ENCODE measurements around the gene ABCA7.

The ABCA7 gene

DNA sequence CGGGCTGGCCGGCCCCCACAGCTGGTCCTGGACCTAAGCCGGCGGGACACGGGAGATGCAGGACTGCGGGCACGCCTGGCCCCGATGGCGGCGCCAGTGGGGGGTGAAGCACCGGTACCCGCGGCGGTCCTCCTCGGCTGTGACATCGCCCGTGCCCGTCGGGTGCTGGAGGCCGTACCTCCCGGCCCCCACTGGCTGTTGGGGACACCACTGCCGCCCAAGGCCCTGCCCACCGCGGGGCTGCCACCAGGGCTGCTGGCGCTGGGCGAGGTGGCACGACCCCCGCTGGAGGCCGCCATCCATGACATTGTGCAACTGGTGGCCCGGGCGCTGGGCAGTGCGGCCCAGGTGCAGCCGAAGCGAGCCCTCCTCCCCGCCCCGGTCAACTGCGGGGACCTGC lies 36.6 kb upstream of the ABCA7 start:
- DNase-seq (ENCODE audit: low read depth), result no peak
- no peak overlapping the region for H3K4me3 ChIP-seq (ENCODE audit: low read depth, low read length)

DNA sequence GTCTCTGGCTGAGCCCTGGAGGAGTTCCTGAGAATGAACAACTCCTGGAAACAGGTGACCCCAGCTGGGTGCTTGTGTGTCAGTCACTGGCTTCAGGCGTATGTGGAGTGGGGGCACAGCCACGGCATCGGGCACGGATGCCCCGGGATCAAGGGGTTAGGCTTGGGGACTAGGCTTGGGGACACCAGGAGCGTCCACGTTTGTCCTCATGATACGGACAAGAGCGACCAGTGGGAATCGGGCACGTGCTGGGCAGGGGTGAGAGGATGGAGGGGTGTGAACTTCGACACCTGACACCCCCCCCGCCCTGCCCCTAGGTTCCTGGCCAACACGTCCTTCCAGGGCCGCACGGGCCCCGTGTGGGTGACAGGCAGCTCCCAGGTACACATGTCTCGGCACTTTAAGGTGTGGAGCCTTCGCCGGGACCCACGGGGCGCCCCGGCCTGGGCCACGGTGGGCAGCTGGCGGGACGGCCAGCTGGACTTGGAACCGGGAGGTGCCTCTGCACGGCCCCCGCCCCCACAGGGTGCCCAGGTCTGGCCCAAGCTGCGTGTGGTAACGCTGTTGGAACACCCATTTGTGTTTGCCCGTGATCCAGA lies 35.6 kb upstream of the ABCA7 start:
- H3K4me3 ChIP-seq (ENCODE audit: low read depth, low read length), result no peak overlapping the region
- no peak for DNase-seq (ENCODE audit: low read depth)

DNA sequence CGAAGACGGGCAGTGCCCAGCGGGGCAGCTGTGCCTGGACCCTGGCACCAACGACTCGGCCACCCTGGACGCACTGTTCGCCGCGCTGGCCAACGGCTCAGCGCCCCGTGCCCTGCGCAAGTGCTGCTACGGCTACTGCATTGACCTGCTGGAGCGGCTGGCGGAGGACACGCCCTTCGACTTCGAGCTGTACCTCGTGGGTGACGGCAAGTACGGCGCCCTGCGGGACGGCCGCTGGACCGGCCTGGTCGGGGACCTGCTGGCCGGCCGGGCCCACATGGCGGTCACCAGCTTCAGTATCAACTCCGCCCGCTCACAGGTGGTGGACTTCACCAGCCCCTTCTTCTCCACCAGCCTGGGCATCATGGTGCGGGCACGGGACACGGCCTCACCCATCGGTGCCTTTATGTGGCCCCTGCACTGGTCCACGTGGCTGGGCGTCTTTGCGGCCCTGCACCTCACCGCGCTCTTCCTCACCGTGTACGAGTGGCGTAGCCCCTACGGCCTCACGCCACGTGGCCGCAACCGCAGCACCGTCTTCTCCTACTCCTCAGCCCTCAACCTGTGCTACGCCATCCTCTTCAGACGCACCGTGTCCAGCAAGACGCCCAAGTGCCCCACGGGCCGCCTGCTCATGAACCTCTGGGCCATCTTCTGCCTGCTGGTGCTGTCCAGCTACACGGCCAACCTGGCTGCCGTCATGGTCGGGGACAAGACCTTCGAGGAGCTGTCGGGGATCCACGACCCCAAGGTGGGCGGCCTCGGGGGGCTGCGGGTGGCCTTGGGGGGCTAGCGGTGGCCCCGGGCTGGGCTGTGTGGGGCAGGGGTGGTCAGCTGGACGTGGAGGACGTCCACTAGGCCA lies 34.9 kb upstream of the ABCA7 start:
- H3K4me3 ChIP-seq (ENCODE audit: low read depth, low read length), result no peak overlapping the region
- no peak for DNase-seq (ENCODE audit: low read depth)

DNA sequence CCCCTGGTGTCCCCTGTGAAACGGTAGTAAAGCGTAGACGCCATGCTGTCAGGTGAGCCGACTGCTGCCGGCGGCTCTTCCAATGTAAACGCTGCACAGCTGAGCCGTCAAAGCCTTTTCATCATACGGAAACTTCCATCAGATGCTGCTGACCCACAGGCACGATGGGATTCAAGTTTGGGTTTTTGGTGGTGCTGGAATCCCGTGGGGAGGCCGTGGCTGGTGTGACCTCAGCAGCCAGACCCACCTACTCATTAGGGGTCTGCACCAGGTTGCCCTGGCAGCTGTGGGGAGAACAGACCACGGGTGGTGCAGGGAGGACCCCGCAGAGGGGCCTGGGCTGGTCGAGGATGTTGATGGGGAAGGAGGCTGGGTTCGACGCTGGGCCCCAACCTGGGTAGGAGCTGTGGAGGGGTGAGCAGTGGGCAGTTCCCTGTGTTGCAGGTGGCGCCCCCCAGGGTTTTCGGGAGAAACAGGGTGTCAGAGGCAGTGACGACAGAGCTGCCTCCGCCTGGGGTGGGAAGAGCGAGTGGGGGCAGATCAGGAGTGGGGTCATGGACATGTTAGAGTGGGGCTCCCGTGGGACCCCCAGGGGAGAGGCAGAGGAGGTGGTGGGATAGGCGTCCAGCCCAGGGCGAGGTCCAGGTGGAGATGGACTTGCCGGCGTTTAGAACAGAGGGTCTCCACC lies 33.1 kb upstream of the ABCA7 start:
- DNase-seq (ENCODE audit: low read depth), result no peak
- no peak overlapping the region for H3K4me3 ChIP-seq (ENCODE audit: low read depth, low read length)

DNA sequence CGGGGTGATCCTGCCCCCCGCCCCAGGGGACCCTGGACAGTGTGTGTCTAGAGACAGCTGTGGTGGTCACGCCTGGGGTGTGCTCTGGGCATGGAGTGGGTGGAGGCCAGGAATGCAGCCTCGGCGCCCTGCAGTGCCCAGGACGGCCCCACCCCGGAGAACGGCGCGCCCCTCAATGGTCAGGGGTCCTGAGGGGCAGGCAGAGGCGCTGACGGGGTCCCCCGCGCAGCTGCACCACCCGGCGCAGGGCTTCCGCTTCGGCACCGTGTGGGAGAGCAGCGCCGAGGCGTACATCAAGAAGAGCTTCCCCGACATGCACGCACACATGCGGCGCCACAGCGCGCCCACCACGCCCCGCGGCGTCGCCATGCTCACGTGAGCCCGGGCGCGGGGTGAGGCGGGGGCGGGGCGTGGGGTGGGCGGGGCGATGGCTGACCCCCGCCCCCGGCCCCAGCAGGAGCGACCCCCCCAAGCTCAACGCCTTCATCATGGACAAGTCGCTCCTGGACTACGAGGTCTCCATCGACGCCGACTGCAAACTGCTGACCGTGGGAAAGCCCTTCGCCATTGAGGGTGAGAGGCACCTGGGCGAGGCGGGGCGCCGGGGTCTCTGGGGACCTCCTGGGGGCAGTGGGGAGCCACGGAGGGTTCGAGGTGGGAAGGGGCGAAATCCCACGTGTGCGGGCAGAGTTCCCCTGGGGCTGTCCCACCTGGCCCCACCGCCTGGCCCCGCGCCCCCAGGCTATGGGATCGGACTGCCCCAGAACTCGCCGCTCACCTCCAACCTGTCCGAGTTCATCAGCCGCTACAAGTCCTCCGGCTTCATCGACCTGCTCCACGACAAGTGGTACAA lies 32.3 kb upstream of the ABCA7 start:
- no peak overlapping the region for H3K4me3 ChIP-seq (ENCODE audit: low read depth, low read length)
- DNase-seq (ENCODE audit: low read depth), result no peak

DNA sequence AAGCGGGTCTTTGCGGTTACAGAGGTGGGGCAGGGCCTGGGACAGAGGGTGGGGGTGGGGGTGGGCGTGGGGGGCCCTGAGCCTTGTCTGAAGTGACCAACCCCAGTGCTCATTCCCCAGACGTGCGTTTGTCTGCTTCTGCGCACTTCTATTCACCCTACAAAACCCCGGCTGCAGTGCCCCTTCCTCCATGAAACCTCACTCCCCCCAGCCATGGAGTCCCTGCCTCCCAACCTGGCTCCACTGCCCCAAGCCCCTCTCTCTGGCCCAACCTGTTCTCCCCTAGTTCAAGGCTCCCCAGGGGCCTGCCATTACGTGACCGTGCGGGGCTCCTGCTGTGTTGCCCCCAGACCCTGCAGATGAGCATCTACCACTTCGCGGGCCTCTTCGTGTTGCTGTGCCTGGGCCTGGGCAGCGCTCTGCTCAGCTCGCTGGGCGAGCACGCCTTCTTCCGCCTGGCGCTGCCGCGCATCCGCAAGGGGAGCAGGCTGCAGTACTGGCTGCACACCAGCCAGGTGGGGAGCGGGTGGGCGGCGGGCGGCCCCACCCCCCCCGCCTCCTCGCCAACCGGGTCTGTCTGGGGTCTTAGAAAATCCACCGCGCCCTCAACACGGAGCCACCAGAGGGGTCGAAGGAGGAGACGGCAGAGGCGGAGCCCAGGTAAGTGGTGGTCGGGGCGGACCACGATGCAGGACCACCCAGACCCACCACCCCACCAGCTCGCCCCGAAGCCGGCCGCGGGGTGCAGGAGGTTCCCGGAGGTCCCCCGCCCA lies 31.5 kb upstream of the ABCA7 start:
- no peak for DNase-seq (ENCODE audit: low read depth)
- H3K4me3 ChIP-seq (ENCODE audit: low read depth, low read length), result no peak overlapping the region

DNA sequence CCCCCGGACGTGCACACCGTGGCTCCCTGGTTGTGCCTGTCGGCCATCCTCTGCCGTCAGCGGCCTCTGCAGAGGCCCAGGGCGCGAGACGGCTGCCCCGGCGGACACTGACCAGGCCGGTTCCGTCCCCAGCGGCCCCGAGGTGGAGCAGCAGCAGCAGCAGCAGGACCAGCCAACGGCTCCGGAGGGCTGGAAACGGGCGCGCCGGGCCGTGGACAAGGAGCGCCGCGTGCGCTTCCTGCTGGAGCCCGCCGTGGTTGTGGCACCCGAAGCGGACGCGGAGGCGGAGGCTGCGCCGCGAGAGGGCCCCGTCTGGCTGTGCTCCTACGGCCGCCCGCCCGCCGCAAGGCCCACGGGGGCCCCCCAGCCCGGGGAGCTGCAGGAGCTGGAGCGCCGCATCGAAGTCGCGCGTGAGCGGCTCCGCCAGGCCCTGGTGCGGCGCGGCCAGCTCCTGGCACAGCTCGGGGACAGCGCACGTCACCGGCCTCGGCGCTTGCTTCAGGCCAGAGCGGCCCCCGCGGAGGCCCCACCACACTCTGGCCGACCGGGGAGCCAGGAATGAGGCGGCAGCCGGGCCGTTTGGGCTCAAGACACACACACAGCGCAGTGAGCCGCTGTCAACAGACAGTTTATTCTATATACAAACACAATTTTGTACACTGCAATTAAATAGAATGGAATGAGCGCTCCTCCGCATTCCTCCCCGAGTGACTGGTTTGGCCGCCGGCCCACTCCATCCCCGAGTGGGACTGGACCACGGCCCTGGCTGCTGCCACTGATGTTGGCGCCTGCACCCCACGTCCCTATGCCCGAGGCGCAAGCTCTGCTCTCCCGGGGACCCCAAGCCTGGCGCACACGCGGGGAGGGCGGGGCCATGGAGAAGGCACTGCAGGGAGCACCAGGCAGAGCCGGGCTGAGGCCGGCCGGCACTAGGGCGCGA lies 30.6 kb upstream of the ABCA7 start:
- H3K4me3 ChIP-seq (ENCODE audit: low read depth, low read length), result no peak overlapping the region
- DNase-seq (ENCODE audit: low read depth), result no peak

DNA sequence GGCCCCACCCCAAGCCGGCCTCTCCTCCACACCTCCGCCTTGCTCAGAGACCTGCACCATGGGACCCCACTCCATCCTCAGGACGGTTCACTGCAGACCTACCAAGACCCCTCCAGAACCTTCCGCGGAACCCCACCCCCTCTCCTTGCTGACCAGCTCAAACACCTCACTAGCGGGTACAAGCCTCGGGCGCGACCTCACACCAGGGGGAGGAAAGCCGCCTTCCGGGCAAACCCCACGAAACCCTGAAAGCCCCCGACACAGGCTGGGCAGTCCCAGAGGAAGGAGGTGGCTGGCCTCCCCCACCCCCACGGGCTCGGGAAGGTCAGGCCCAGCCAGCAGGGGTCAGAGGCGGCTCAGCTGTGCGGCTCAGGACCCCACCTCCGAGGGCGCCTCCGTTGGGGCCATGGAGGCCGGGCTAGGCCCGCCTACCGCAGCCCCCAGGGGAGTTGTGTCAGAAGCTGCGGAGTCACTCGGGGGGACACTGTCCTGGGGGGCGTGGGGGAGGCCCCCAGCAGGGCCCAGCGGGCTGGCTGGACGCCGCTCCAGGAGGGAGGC lies 29.8 kb upstream of the ABCA7 start:
- H3K4me3 ChIP-seq (ENCODE audit: low read depth, low read length), result no peak overlapping the region
- DNase-seq (ENCODE audit: low read depth), result no peak

DNA sequence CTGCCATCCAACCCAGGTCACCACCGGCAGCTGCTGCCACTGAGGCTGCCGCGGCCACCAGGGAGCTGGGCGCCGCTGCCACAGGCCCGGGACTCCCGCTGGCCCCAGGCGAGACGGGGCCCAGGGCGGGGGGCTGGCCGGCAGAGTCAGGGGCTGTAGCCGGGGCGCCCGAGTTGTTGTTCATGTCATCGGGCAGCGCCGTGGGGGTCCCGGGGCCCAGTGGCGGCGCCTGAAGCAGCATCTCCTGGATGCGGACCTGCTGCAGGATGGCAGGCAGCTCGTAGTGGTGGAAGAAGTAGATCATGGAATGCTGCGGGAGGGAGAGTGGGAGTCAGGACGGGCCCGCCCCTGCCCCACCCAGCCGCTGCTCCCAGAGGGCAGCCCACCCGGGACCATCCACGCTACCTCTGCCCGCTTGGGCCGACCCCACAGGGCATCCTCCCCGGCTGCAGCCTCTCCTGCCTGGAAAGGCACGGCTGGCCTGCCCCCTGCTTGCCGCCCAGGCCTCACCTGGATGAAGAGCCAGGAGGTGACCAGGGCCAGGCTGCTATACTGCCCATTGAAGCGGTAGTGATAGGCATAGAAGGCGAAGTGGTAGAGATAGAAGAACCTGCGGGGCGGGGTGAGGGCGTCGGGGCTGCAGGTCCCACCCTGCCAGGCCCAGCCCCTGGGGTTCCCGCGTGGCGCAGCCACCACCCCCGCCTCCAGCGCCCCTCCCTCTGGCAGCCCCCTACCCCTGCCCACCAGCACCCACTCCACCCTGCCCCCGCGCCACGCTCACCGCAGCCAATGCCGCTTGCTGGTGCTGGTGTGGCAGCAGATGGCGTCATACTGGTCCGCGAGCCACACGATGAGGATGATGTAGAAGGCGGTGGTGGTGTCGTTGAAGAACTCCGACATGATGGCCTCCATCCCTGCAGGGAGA lies 29.1 kb upstream of the ABCA7 start:
- DNase-seq (ENCODE audit: low read depth), result no peak
- H3K4me3 ChIP-seq (ENCODE audit: low read depth, low read length), result no peak overlapping the region

DNA sequence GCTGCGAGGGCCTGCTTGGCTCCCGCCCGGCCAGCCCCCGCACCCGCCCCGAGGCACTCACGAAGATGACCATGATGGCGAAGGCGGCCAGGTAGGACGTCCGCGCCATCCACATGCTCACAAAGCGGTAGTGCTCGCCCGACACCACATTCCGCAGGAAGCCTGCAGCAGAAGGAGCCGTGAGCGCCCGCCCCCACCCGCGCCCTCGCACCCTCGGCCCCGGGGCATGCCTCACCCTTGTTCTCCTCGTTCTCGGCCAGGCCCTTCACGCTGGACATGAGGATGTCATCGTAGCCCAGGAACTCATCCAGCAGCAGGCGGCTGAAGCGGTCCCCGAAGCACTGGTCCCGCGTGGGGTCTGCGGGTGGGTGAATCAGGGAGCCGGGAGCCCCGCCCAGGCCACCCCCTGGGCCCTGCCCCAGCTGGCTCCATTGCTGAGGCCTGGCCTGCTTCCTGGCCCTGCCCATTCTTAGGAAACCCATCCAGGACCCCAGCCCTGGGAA lies 28.0 kb upstream of the ABCA7 start:
- no peak for DNase-seq (ENCODE audit: low read depth)
- no peak overlapping the region for H3K4me3 ChIP-seq (ENCODE audit: low read depth, low read length)

DNA sequence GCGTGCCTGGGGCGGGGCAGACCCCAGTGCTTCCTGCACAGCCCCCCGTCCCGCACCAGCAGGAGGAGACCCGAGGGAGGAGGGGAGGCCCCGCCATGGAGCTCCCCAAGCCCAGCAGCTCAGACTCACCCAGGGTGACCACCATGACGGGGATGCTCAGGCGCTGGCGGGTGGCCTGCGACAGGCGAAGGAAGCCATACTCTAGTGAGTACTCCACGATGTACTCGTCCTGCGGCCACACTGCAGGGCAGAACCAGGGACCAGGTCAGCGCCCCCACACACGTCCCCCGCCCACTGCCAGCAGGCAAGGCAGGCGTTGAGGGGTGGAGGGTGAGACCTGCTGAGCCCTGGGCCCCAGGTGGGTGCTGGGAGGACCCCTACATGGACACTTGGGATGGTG lies 27.6 kb upstream of the ABCA7 start:
- no peak for DNase-seq (ENCODE audit: low read depth)
- H3K4me3 ChIP-seq (ENCODE audit: low read depth, low read length), result no peak overlapping the region

DNA sequence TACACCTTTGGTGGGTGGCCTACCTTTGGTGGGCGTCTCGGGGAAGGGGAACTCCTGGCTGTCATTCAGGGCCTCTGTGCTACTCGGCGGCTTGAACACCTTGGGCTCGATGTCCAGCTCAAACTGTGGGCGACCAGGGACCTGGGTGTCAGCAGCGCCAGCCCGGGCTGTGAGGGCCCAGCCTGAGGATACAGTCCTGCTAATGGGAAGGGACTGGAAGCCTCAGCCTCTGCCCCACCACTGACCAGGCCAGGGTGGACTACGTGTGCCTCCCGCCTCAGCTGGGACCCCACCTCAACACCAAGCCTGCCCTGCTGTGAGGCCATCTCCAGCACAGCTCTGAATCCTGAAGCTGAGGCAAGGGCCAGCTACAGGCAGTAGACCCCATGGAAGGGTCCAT lies 26.7 kb upstream of the ABCA7 start:
- H3K4me3 ChIP-seq (ENCODE audit: low read depth, low read length), result no peak overlapping the region
- DNase-seq (ENCODE audit: low read depth), result no peak

DNA sequence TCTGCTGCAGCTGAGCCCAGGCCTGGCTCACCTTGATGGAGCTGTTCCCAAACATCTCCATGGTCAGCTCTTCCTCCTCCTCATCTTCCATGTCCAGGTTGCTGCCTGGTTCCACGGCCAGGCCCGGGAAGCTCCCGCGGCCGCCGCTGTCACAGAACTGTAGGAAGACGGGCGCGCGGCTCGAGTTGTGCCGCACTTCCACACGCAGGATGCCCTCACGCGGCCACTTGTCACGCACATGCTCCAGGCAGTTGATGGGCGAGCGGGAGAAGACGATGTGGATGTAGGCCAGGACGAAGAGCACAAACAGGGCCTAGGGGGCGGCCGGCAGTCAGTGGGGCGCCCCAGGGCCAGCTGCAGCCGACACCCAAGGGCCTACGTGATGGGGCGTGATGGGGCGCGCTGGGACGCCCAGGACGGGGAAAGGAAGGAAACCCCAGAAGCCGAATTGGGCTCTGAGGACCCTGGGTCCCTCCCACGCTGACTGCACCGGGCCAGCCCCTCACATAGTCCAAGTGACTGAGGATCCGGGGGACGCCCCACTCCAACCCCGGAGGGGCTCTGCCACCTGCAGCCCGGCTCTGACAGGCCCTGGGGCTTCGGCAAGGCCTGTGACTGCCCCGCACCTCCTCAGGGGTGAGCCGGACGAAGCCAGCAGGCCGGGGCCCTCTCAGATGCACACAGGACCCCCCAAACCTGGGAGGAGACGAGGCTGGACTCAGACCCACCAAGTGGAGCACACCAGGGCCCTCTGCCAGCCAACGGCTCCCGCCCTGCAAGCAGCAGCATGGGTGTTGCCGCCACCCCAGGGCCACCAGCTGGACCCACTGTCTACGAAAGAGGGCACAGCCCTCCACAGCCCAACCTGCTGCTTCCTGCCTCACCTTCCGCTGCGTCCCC lies 25.5 kb upstream of the ABCA7 start:
- no peak overlapping the region for H3K4me3 ChIP-seq (ENCODE audit: low read depth, low read length)
- no peak for DNase-seq (ENCODE audit: low read depth)

DNA sequence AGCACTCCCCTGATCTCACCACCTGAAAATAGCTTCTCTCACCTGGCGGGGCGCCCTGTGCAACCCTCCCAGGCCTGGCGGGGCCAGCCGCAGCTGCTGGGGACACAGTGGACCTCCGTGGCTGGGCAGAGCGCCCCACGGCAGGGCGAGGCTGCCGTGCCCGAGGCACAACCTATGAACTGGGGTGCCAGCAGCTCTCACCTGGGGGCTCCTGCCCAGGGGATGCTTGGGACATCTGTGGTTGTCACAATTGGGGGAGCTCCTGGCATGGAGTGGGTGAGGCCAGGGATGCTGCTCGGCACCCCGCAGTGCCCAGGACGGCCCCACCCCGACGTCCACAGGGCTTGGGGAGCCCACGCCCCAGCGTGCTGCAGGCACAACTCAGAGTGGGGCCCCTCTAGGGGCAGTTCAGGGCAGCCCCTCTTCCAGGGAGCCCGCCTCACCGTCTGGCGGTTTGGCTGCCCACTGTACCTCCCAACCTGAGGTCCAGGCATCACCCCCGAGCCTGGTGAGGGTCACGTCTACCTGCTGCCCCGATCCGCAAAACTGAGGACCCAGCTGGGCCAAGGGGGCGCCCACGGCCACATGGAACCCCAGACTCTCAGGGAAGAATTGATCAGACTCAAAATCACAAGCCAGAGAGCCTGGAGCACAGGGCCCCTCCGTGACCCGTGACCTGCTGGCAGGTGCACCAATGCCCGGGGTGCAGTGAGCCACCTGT lies 24.7 kb upstream of the ABCA7 start:
- no peak overlapping the region for H3K4me3 ChIP-seq (ENCODE audit: low read depth, low read length)
- DNase-seq (ENCODE audit: low read depth), result no peak

All from skeletal muscle cell (primary cell).